ENCODE measurements around the gene MRPL37. TPM values are rescaled to one million over a fixed set of nuclear protein-coding genes. Genes with fewer than 3 reads are reported as not detected.
"Not testable (repeated sequence)": the region's sequence is repeated elsewhere in the genome, so short reads cannot be mapped to it uniquely, and the experiment has no call there.

MRPL37 gene
- total RNA-seq, 2 donors from 2014 or later: 63.1 to 75.9 TPM

- TF ChIP-seq, protein P1, sequence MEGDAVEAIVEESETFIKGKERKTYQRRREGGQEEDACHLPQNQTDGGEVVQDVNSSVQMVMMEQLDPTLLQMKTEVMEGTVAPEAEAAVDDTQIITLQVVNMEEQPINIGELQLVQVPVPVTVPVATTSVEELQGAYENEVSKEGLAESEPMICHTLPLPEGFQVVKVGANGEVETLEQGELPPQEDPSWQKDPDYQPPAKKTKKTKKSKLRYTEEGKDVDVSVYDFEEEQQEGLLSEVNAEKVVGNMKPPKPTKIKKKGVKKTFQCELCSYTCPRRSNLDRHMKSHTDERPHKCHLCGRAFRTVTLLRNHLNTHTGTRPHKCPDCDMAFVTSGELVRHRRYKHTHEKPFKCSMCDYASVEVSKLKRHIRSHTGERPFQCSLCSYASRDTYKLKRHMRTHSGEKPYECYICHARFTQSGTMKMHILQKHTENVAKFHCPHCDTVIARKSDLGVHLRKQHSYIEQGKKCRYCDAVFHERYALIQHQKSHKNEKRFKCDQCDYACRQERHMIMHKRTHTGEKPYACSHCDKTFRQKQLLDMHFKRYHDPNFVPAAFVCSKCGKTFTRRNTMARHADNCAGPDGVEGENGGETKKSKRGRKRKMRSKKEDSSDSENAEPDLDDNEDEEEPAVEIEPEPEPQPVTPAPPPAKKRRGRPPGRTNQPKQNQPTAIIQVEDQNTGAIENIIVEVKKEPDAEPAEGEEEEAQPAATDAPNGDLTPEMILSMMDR (IDR thresholded peaks at IDR 0.05): no peak
- H3K4me1 ChIP-seq: peaks cover 0 to 4% of the 10 kb centered on the region in 2 donors
- H3K27me3 ChIP-seq: no peaks in the 10 kb centered on the region
- no peak overlapping the region for H3K4me3 ChIP-seq
- no peak for DNase-seq (ENCODE audit: low spot score)
- no peaks in the 10 kb centered on the region for H3K9me3 ChIP-seq
- H3K27ac ChIP-seq: no peak overlapping the region
- no peaks in the 10 kb centered on the region for H3K36me3 ChIP-seq
Observed at GRCh38 chr1:54161495-54162168, 38.3 kb upstream of the MRPL37 start.

DNA sequence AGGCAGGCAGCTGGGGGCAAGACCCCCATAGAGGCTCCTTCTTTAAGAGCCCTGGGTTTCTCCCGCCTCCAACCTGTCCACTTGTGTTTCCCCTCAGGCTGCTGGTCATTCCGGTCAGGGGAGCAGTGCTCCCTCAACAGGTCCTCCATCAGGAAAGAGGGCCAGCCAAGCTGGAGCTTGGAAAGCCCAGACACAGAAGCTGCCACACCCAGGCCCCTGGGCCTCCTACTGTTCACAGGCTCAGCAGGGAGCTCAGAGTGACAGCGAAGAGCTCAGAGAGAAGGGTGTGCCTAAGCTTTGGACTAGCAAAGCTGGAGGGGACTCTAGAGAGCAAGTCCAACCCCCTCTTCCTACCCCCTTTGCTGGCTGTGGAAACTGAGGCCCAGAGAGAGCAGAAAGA lies 36.9 kb upstream of the MRPL37 start:
- Histone ChIP-seq H3K4me3 (no peak overlapping the region), H3K36me3 (no peaks in the 10 kb centered on the region), H3K9me3 (no peaks in the 10 kb centered on the region), H3K27ac (no peak overlapping the region), H3K27me3 (no peaks in the 10 kb centered on the region), H3K4me1 (peaks cover 0 to 4% of the 10 kb centered on the region in 2 donors)
- DNase-seq (ENCODE audit: low spot score): no peak
- TF ChIP-seq, protein P1 (IDR thresholded peaks at IDR 0.05): no peak

DNA sequence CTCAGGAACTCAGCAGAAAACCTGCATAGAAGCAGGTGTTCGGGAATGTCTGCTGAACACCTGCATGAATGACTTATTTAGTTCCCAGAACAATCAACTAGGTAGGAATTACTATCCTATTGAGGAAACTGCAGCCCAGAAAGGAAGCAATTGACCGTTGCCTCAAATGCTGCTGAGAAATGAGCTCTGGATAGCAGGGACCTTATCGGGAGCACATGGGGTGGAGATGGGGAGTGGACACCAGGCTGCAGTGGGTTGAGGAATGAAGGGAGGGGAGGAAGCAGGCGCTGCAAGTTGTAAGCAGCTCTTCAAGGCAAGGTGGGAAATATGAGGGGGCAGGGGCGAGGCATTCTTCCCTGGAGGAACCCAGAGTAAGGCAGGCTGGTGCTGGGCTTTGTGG lies 36.4 kb upstream of the MRPL37 start:
- no peak for DNase-seq (ENCODE audit: low spot score)
- H3K4me3 ChIP-seq: no peak overlapping the region
- H3K4me1 ChIP-seq: peaks cover 0 to 4% of the 10 kb centered on the region in 2 donors
- H3K27ac ChIP-seq: no peak overlapping the region
- no peaks in the 10 kb centered on the region for H3K36me3 ChIP-seq
- no peaks in the 10 kb centered on the region for H3K27me3 ChIP-seq
- no peaks in the 10 kb centered on the region for H3K9me3 ChIP-seq
- TF ChIP-seq, protein P1 (IDR thresholded peaks at IDR 0.05): no peak

- H3K27ac ChIP-seq: no peak overlapping the region
- H3K36me3 ChIP-seq: no peaks in the 10 kb centered on the region
- H3K27me3 ChIP-seq: no peaks in the 10 kb centered on the region
- DNase-seq (ENCODE audit: low spot score): no peak
- H3K4me1 ChIP-seq: peaks cover 0 to 4% of the 10 kb centered on the region in 2 donors
- H3K4me3 ChIP-seq: no peak overlapping the region
- TF ChIP-seq, protein P1 (IDR thresholded peaks at IDR 0.05): no peak
- H3K9me3 ChIP-seq: no peaks in the 10 kb centered on the region
Observed at GRCh38 chr1:54165146-54165545, 34.8 kb upstream of the MRPL37 start.

GRCh38 chr1:54166357-54166756 lies 33.6 kb upstream of the MRPL37 start:
- H3K4me1 ChIP-seq; DNase-seq (ENCODE audit: low spot score); H3K36me3 ChIP-seq; H3K4me3 ChIP-seq; H3K27ac ChIP-seq; H3K9me3 ChIP-seq; H3K27me3 ChIP-seq: not testable (repeated sequence)

- H3K27me3 ChIP-seq: no peaks in the 10 kb centered on the region
- TF ChIP-seq, protein P1 (IDR thresholded peaks at IDR 0.05): no peak
- no peak overlapping the region for H3K4me3 ChIP-seq
- H3K9me3 ChIP-seq: no peaks in the 10 kb centered on the region
- H3K36me3 ChIP-seq: no peaks in the 10 kb centered on the region
- DNase-seq (ENCODE audit: low spot score): no peak
- no peak overlapping the region for H3K27ac ChIP-seq
- no peaks in the 10 kb centered on the region for H3K4me1 ChIP-seq
Observed at GRCh38 chr1:54167422-54168139, 32.4 kb upstream of the MRPL37 start.

Measured in right atrium auricular region (tissue), 2 donors.